ENCODE results near the gene ACYP2. TPM values are rescaled to one million over a fixed set of nuclear protein-coding genes. Genes with fewer than 3 reads are reported as not detected.

The ACYP2 gene
- total RNA-seq, 4 donors from 2014 or later, result 1.6 to 77.4 (median 11.4) TPM

- no peaks in the 10 kb centered on the region for H3K36me3 ChIP-seq
- no peaks in the 10 kb centered on the region for H3K27me3 ChIP-seq
- intact Hi-C loops (cut with DNase I; ENCODE audit: low total_unique reads), result no loop called here
- in situ Hi-C loops (cut with MboI; ENCODE audit: low pct_ligation_motif_present in 1 of 4, low pct_unique_long_range_greater_than_20kb in 1 of 4, low sequenced_read_pairs in 3 of 4), result loop anchor here in 1 of 4 donors (25.0 kb wide), 1 partner anchor 516 kb away; the partner anchor contains the start of gene EML6
- no peak for DNase-seq
- H3K4me1 ChIP-seq, result no peaks in the 10 kb centered on the region
- no peak overlapping the region for H3K27ac ChIP-seq
- TF ChIP-seq POLR2AphosphoS5 (IDR thresholded peaks at IDR 0.05), result no peak
- TF ChIP-seq POLR2A (IDR thresholded peaks at IDR 0.05), result no peak
- no peak for TF ChIP-seq EP300 (IDR thresholded peaks at IDR 0.05; ENCODE audit: low read depth)
- TF ChIP-seq CTCF (IDR thresholded peaks at IDR 0.05), result no peak
- WGBS, 2 donors (ENCODE audit: low coverage in 1 of 2), result 83 to 92% methylated on average over 1 to 5 of the region's 5 CpGs
- H3K4me3 ChIP-seq, result no peak overlapping the region
- H3K9me3 ChIP-seq, result no peaks in the 10 kb centered on the region
Observed at GRCh38 chr2:54196646-54197045, 81.2 kb downstream of the ACYP2 start.

GRCh38 chr2:54204476-54204875 lies 89.1 kb downstream of the ACYP2 start:
- Histone ChIP-seq H3K4me1 (peaks cover 0 to 6% (median 0%) of the 10 kb centered on the region in 4 donors), H3K36me3 (no peaks in the 10 kb centered on the region), H3K4me3 (no peak overlapping the region), H3K27ac (no peak overlapping the region), H3K27me3 (no peaks in the 10 kb centered on the region), H3K9me3 (no peaks in the 10 kb centered on the region)
- 78 to 80% methylated on average over 2 of the region's 2 CpGs for WGBS, 2 donors (ENCODE audit: low coverage in 1 of 2)
- intact Hi-C loops (cut with DNase I; ENCODE audit: low total_unique reads), result no loop called here
- in situ Hi-C loops (cut with MboI; ENCODE audit: low pct_ligation_motif_present in 1 of 4, low pct_unique_long_range_greater_than_20kb in 1 of 4, low sequenced_read_pairs in 3 of 4), result no loop called here
- TF ChIP-seq EP300 (IDR thresholded peaks at IDR 0.05; ENCODE audit: low read depth) (no peak), POLR2AphosphoS5 (IDR thresholded peaks at IDR 0.05) (no peak), POLR2A (IDR thresholded peaks at IDR 0.05) (no peak), CTCF (IDR thresholded peaks at IDR 0.05) (no peak)
- no peak for DNase-seq

- in situ Hi-C loops (cut with MboI; ENCODE audit: low pct_ligation_motif_present in 1 of 4, low pct_unique_long_range_greater_than_20kb in 1 of 4, low sequenced_read_pairs in 3 of 4) (no loop called here), intact Hi-C loops (cut with DNase I; ENCODE audit: low total_unique reads) (no loop called here)
- H3K27me3 ChIP-seq, result no peaks in the 10 kb centered on the region
- WGBS, 2 donors (ENCODE audit: low coverage in 1 of 2), result 42 to 77% methylated on average over 2 of the region's 2 CpGs
- no peaks in the 10 kb centered on the region for H3K36me3 ChIP-seq
- TF ChIP-seq CTCF (IDR thresholded peaks at IDR 0.05), result peak; percentile 29 to 54 (median 38)
- no peak for TF ChIP-seq POLR2A (IDR thresholded peaks at IDR 0.05)
- H3K9me3 ChIP-seq, result no peaks in the 10 kb centered on the region
- H3K4me3 ChIP-seq, result no peak overlapping the region
- peaks cover 0 to 6% (median 0%) of the 10 kb centered on the region in 4 donors for H3K4me1 ChIP-seq
- no peak for DNase-seq
- no peak overlapping the region for H3K27ac ChIP-seq
Observed at GRCh38 chr2:54206596-54206995, 91.2 kb downstream of the ACYP2 start.

GRCh38 chr2:54207666-54208195 lies 92.3 kb downstream of the ACYP2 start:
- Histone ChIP-seq H3K27ac (peak overlapping the region in 1 of 4 donors; percentile 15), H3K36me3 (no peaks in the 10 kb centered on the region), H3K27me3 (no peaks in the 10 kb centered on the region), H3K4me1 (peaks cover 0 to 6% (median 0%) of the 10 kb centered on the region in 4 donors), H3K4me3 (no peak overlapping the region), H3K9me3 (no peaks in the 10 kb centered on the region)
- WGBS, 2 donors (ENCODE audit: low coverage in 1 of 2), result 36 to 43% methylated on average over 3 of the region's 3 CpGs
- intact Hi-C loops (cut with DNase I; ENCODE audit: low total_unique reads), result no loop called here
- TF ChIP-seq CTCF (IDR thresholded peaks at IDR 0.05) (no peak), POLR2AphosphoS5 (IDR thresholded peaks at IDR 0.05) (no peak), EP300 (IDR thresholded peaks at IDR 0.05; ENCODE audit: low read depth) (no peak)
- no peak for DNase-seq
- in situ Hi-C loops (cut with MboI; ENCODE audit: low pct_ligation_motif_present in 1 of 4, low pct_unique_long_range_greater_than_20kb in 1 of 4, low sequenced_read_pairs in 3 of 4), result no loop called here

Data from transverse colon (tissue), 4 donors.